Mucosa of gallbladder (tissue), 1 donor: Measurements from ENCODE around the gene CLDN11. TPM values are rescaled to one million over a fixed set of nuclear protein-coding genes. Genes with fewer than 3 reads are reported as not detected.

ENCODE experiments used
- DNase-seq: peaks from one replicate; pipeline ENCODE4 v3.0.0-alpha.2; 2020; ENCODE audit warnings: low spot score
- total RNA-seq: library from RNA; stranded (reverse); gene quantifications from one replicate; pipeline ENCODE4 v1.2.1, GENCODE V29; 2021
- donor health status: DM: no; HTN: no; CAD: no.

The CLDN11 gene
- 36.7 TPM for total RNA-seq

GRCh38 chr3:170418422-170419398 lies at the start of gene CLDN11:
Gene CLDN11 (plus strand): TSS chr3:170418868. CDS start chr3:170419067, 199 bp downstream.
- peak; percentile 24 for DNase-seq

GRCh38 chr3:170368921-170369320 lies 49.7 kb upstream of the CLDN11 start:
- no peak for DNase-seq

- DNase-seq, result no peak
Observed at GRCh38 chr3:170372190-170372879, 46.3 kb upstream of the CLDN11 start.

GRCh38 chr3:170383567-170383966 lies 35.1 kb upstream of the CLDN11 start:
- DNase-seq, result no peak

- no peak for DNase-seq
Observed at GRCh38 chr3:170386468-170386867, 32.2 kb upstream of the CLDN11 start.

GRCh38 chr3:170387950-170388349 lies 30.7 kb upstream of the CLDN11 start:
- no peak for DNase-seq

GRCh38 chr3:170391108-170391507 lies 27.6 kb upstream of the CLDN11 start:
- DNase-seq, result no peak

- no peak for DNase-seq
Observed at GRCh38 chr3:170397685-170398084, 21.0 kb upstream of the CLDN11 start.

GRCh38 chr3:170405101-170405500 lies 13.6 kb upstream of the CLDN11 start:
- DNase-seq, result no peak

GRCh38 chr3:170410428-170411029 lies 8.1 kb upstream of the CLDN11 start:
- no peak for DNase-seq

GRCh38 chr3:170413291-170413690 lies 5.4 kb upstream of the CLDN11 start:
- DNase-seq, result no peak

GRCh38 chr3:170414202-170414663 lies 4.4 kb upstream of the CLDN11 start:
- peak; percentile 46 for DNase-seq

GRCh38 chr3:170417090-170417489 lies 1.6 kb upstream of the CLDN11 start:
- no peak for DNase-seq

- DNase-seq, result no peak
Observed at GRCh38 chr3:170419557-170420087, 954 bp downstream of the CLDN11 start.

GRCh38 chr3:170420307-170420821 lies 1.7 kb downstream of the CLDN11 start:
- DNase-seq, result no peak

- no peak for DNase-seq
Observed at GRCh38 chr3:170421111-170421641, 2.5 kb downstream of the CLDN11 start.

- DNase-seq, result no peak
Observed at GRCh38 chr3:170421758-170422157, 3.1 kb downstream of the CLDN11 start.

GRCh38 chr3:170423001-170423615 lies 4.4 kb downstream of the CLDN11 start:
- DNase-seq, result no peak

- no peak for DNase-seq
Observed at GRCh38 chr3:170424879-170425278, 6.2 kb downstream of the CLDN11 start.

- DNase-seq, result no peak
Observed at GRCh38 chr3:170425491-170426239, 7.0 kb downstream of the CLDN11 start.
